H1 (cell line): ENCODE measurements around the gene NFAT5. TPM values are rescaled to one million over a fixed set of nuclear protein-coding genes. Genes with fewer than 3 reads are reported as not detected.

Experiments used
- BACH1 ChIP-seq: IDR thresholded peaks from 2 replicates; pipeline ENCODE4 v1.6.1; 2012; ENCODE audit warnings: low read length, improper control_type of control experiment
- KDM5A ChIP-seq: fragments of 200-600 bp; IDR thresholded peaks from 2 replicates; pipeline ENCODE4 v1.7.1; 2012; ENCODE audit warnings: mild to moderate bottlenecking, low read length, inconsistent platforms, mixed read lengths
- MAFK ChIP-seq: IDR thresholded peaks from 2 replicates; pipeline ENCODE4 v1.6.1; 2012; ENCODE audit warnings: low read depth, mild to moderate bottlenecking, improper control_type of control experiment, low read length
- NRF1 ChIP-seq: IDR thresholded peaks from 2 replicates; pipeline ENCODE4 v1.6.1; 2011; ENCODE audit warnings: mild to moderate bottlenecking, low read depth, low read length, improper control_type of control experiment
- POLR2A ChIP-seq, 2 experiments: IDR thresholded peaks; 1 replicate in 1 of 2; 2 replicates in 1 of 2; pipeline ENCODE4 v1.6.1; 2011; ENCODE audit warnings: low read depth in 2 of 2, low read length in 2 of 2, mild to moderate bottlenecking in 2 of 2; ENCODE audit errors: control extremely low read depth in 1 of 2
- RAD21 ChIP-seq, 2 experiments: IDR thresholded peaks in 1 of 2; conservative IDR thresholded peaks in 1 of 2; 2 replicates each; pipeline ENCODE4 v1.6.1; 2011; ENCODE audit warnings: low read depth in 2 of 2, low read length in 2 of 2, improper control_type of control experiment in 1 of 2, inconsistent platforms in 1 of 2, mild to moderate bottlenecking in 1 of 2, moderate library complexity in 1 of 2
- RNF2 ChIP-seq: fragments of 200-900, 300-1000 bp; sonication (generic); IDR thresholded peaks from 2 replicates; pipeline ENCODE4 v1.7.1; 2016; ENCODE audit warnings: borderline replicate concordance, low read depth, mild to moderate bottlenecking, antibody characterized with exemption, low read length; ENCODE audit not compliant: poor library complexity, severe bottlenecking; ENCODE audit errors: missing control alignments
- SAP30 ChIP-seq: fragments of 300-600 bp; sonication (generic); IDR thresholded peaks from 2 replicates; pipeline ENCODE4 v1.7.1; 2012; ENCODE audit warnings: low read length, moderate library complexity, mild to moderate bottlenecking, inconsistent platforms; ENCODE audit not compliant: insufficient read depth, insufficient replicate concordance
- SP1 ChIP-seq: IDR thresholded peaks from 2 replicates; pipeline ENCODE4 v1.6.1; 2011; ENCODE audit warnings: low read depth, low read length
- SP2 ChIP-seq: IDR thresholded peaks from 2 replicates; pipeline ENCODE4 v1.6.1; 2012; ENCODE audit warnings: mild to moderate bottlenecking, low read length, inconsistent platforms
- SUZ12 ChIP-seq: fragments of 200-600 bp; sonication (generic); IDR thresholded peaks from 2 replicates; pipeline ENCODE4 v1.6.1; 2012; ENCODE audit warnings: mild to moderate bottlenecking, inconsistent platforms, low read length, moderate library complexity, mixed read lengths
- TAF1 ChIP-seq: IDR thresholded peaks from 2 replicates; pipeline ENCODE4 v1.6.1; 2011; ENCODE audit warnings: mild to moderate bottlenecking, low read depth, low read length
- TAF7 ChIP-seq: optimal IDR thresholded peaks from 2 replicates; pipeline ENCODE3; 2011; ENCODE audit warnings: low read depth, mild to moderate bottlenecking, inconsistent platforms, low read length, moderate library complexity, borderline replicate concordance
- TEAD4 ChIP-seq: IDR thresholded peaks from 2 replicates; pipeline ENCODE4 v1.6.1; 2012; ENCODE audit warnings: low read depth, low read length, inconsistent platforms, mixed read lengths
- polyA plus RNA-seq, 7 experiments: library from polyadenylated mRNA; depleted of rRNA in 3 of 7; stranded (reverse) in 5 of 7; unstranded in 2 of 7; fragments of >200 nt in 5 of 7; fragments of 200-250 nt in 2 of 7; gene quantifications; 1 replicate in 5 of 7; 2 replicates in 1 of 7; 4 replicates in 1 of 7; pipeline versions ENCODE4 v1.2.1 to v1.2.3, GENCODE V29; 2011 to 2013; ENCODE audit warnings: missing spikeins in 2 of 7, mixed read lengths in 2 of 7
- total RNA-seq: library from RNA; stranded (reverse); fragmentation: NEBNext Ultra II Directional; extraction: Animal tissue kit (Norgen Biotek cat#: 25700); gene quantifications from 2 replicates; pipeline ENCODE4 v1.2.1, GENCODE V29; 2021
- TF ChIP-seq, protein P1 (sequence below), 3 experiments: IDR thresholded peaks; 1 replicate in 2 of 3; 2 replicates in 1 of 3; pipeline versions ENCODE4 v1.5.1 to v1.6.1; 2011; ENCODE audit warnings: low read length in 3 of 3, mild to moderate bottlenecking in 3 of 3, inconsistent platforms in 2 of 3, low read depth in 1 of 3, moderate library complexity in 1 of 3; ENCODE audit not compliant: insufficient read depth in 1 of 3; ENCODE audit errors: control extremely low read depth in 1 of 3
- TF ChIP-seq, protein P2 (sequence below): IDR thresholded peaks from 2 replicates; pipeline ENCODE4 v1.6.1; 2011; ENCODE audit warnings: low read length, improper control_type of control experiment
- TF ChIP-seq, protein P3 (sequence below): IDR thresholded peaks from 2 replicates; pipeline ENCODE4 v1.6.1; 2012; ENCODE audit warnings: inconsistent platforms

NFAT5 gene
- total and polyA plus RNA-seq, 2 of the 8 experiments (the other 6 are each of a cell fraction or from before 2014, with no cell fraction given): 8.9 to 29.0 TPM

DNA sequence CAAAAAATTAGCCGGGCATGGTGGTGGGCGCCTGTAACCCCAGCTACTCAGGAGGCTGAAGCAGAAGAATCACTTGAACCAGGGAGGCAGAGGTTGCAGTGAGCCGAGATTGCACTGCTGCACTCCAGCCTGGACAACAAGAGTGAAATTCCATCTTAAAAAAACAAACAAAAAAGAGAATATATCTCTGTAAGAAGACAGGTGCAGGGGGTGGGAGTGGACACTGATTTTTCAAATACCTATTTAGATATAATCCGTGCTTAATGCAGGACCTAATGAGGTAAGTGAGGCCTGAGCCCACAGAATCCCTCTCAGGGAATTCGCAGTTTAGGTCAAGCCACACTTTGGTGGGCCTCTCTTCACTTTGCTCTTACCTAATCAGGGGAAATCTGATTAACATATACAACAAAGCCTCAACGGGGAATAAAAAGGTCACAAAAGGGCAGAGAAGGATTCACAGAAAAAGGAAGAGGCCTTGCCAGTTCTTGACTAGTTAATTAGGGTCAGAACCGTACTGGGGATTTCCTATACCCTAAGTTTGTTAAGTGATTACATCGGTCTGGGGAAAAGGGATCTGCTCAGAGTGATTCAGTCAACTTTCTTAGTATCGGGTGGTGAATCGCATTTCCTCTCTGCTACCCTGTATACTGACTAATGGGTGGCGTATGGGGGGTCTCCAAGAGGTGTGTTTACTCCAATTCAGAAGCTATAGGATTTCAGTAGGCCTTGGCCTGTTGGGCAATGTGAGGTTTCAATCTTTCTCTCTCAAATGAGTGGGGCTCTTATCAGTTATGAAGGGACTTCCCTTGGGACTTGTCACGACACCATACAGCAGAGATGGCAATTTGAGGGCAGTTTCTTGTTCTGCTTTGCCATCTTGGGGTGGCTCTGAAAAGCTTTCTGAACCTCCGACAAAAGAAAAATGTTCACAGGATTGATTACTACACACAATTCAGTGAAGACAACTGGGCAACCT, 1.9 kb upstream of the NFAT5 start (continued):
- TF ChIP-seq, protein P1, sequence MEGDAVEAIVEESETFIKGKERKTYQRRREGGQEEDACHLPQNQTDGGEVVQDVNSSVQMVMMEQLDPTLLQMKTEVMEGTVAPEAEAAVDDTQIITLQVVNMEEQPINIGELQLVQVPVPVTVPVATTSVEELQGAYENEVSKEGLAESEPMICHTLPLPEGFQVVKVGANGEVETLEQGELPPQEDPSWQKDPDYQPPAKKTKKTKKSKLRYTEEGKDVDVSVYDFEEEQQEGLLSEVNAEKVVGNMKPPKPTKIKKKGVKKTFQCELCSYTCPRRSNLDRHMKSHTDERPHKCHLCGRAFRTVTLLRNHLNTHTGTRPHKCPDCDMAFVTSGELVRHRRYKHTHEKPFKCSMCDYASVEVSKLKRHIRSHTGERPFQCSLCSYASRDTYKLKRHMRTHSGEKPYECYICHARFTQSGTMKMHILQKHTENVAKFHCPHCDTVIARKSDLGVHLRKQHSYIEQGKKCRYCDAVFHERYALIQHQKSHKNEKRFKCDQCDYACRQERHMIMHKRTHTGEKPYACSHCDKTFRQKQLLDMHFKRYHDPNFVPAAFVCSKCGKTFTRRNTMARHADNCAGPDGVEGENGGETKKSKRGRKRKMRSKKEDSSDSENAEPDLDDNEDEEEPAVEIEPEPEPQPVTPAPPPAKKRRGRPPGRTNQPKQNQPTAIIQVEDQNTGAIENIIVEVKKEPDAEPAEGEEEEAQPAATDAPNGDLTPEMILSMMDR (IDR thresholded peaks at IDR 0.05; ENCODE audit: control extremely low read depth in 1 of 3, insufficient read depth in 1 of 3, low read depth in 1 of 3, low read length in 3 of 3): no peak
- TF ChIP-seq, protein P2, sequence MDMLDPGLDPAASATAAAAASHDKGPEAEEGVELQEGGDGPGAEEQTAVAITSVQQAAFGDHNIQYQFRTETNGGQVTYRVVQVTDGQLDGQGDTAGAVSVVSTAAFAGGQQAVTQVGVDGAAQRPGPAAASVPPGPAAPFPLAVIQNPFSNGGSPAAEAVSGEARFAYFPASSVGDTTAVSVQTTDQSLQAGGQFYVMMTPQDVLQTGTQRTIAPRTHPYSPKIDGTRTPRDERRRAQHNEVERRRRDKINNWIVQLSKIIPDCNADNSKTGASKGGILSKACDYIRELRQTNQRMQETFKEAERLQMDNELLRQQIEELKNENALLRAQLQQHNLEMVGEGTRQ: no peak
- TF ChIP-seq TAF1 (no peak), SAP30 (no peak), SP1 (peak; percentile 45; the same call in 1 of the 2 replicates), TAF7 (no peak), POLR2A (IDR thresholded peaks at IDR 0.05; ENCODE audit: control extremely low read depth in 1 of 2, low read depth in 2 of 2, low read length in 2 of 2) (peak in 1 of 2 experiments; percentile 45; a peak in 1 of 3 replicates), NRF1 (no peak), TEAD4 (no peak), BACH1 (no peak), RNF2 (no peak), SP2 (no peak), KDM5A (no peak), SUZ12 (no peak), MAFK (no peak), RAD21 (IDR thresholded peaks at IDR 0.05 in 1 of 2, conservative IDR thresholded peaks at IDR 0.05 in 1 of 2; ENCODE audit: low read depth in 2 of 2, low read length in 2 of 2) (no peak)
- TF ChIP-seq, protein P3, sequence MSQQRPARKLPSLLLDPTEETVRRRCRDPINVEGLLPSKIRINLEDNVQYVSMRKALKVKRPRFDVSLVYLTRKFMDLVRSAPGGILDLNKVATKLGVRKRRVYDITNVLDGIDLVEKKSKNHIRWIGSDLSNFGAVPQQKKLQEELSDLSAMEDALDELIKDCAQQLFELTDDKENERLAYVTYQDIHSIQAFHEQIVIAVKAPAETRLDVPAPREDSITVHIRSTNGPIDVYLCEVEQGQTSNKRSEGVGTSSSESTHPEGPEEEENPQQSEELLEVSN: no peak
